Measurements from ENCODE around the gene PELO. TPM values are rescaled to one million over a fixed set of nuclear protein-coding genes. Genes with fewer than 3 reads are reported as not detected.

PELO gene
- 17.5 and 17.6 TPM in 2 replicates for total RNA-seq

DNA sequence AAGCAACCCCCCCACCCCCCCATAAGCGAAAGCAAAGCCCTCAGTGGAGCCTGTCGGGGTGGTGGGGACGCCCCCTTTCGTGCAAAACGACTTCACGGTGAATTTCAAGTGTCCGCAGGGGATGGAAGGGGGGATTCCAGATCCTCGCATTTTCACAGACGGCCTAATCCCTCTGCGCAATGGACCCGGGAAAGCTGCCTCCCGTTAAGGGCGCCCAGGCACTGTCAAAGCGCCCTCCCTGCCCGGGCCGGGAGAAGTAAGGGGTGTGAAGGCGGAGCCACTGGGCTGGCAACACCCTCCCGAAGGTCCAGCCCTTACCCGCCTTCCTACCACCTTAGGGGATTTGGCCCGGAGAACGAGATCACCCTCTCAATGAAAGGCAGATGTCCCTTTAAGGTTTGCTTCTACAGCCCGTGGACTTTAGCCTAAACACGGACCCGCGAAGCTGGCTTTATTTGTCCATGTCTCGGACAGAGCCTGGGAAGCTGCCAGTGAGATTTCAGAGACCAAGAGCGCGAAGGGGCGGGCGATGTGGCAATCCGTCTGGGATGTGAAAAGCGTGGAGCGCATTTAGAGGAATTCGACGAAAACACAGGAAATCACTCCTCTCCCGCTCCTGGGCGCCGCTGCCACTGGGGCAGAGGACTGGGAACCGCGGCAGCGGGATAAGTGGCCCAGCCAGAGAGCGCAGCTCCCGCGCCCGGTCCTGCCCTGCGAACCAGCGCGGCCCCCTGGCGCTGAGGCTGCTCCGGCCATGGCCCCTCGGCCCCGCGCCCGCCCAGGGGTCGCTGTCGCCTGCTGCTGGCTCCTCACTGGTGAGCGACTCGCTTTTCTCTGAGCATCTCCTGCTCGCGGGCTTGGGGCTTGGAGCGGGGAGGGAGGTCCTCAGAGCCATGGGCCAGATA, at the start of gene PELO, which contains the start of gene ITGA1:
TSS of gene PELO (plus strand) at position 317 of the 905 bp plus-strand sequence. CDS start 12,479 bp downstream, outside the sequence.
TSS of gene ITGA1 (plus strand) at position 317 of the 905 bp plus-strand sequence. CDS start at position 755, 438 bp downstream.

Other genes starting within 250 kb of the PELO start
- gene ITGA1, start within 50 bp of the PELO start, total RNA-seq: 3.7 and 36.1 TPM in 2 replicates
- gene ITGA2, start 201.4 kb downstream of the PELO start, total RNA-seq: 3.8 and 4.9 TPM in 2 replicates